NCI-H2227 (cell line): Measurements from ENCODE around the gene PLXNB1.
A peak's percentile ranks its signal among the peaks of the same experiment; 100 is the strongest.

Source experiments
- DNase-seq: peaks from one replicate; lab custom pipeline; 2025; ENCODE audit not compliant: unreplicated experiment; lab: John Stamatoyannopoulos, UW

The PLXNB1 gene

DNA sequence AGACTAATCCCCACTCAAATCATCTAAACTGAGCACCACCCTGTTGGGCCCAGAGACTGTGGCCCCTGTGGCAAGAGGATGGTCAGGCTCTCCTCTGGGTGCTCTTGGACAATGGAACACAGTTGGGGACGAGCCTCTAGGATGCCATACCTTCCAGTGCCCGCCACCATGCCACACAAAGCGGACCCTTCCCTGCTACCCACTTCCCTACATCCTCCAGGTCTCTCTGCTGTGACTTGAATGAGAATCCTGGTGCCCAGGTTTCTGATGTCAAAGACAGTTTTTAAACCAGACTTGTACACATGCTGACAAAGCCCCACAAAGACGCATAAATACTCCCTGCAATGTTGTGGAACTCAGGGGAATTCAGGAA, 5.3 kb upstream of the PLXNB1 start:
- no peak for DNase-seq

DNA sequence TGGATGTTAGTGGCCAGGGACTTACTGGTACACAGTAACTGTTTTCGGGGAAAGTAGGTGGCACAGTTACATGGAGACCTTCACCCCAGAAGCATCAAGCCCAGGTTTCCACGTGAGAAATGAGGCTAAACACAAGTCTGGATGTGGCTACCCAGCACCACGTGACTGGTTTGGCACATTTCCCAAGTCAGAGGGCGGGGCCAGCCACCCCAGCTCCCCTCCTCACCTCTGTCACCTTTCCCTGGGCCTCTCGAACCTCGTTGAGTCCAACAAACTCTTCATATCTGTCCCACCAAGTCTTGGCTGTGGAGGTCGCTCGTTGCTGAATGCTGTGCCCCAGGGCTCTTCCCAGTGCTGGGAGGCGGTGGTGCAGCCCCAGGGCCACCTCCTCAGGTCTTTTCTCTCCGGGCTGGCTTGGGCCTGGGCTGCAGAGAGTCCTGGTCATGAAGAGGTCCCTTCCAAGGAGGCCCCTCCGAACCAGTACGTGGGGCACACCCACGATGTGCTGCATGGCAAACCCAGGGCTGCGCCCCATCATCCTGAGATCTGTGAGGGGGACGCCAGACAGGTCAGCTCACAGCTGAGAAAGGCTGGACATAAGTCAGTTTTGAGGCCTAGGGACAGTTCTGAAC, 4.8 kb upstream of the PLXNB1 start:
- no peak for DNase-seq

DNA sequence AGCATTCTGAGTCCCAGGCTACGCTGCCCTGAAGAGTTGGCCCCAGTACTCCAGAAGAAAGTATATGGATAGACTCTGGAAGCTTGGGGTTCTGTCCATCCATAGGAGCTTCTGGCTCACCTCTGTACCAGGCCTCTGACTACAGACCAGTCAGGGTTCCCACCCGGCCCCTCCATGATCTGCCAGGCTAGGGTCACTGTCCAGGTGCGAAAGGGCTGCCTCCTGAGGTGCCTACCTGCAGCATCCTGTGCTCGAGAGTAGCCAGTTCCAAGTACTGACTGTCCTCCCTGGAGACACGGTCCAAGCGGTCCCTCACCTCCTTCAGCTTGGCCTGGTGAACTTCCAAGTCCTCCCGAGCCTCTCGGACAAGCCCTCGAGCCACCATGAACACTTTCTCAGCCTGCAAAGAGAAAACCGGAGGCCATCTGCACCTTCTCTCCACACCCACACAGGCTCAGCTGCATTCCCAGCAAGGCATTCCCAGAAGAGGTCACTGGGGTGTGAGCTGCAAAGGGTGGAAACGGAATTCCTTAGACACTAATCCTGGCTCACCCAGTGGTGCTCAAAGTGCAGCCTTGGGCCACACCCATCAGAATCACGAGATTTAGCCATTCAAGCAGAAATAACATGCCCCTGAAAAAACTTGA, 3.7 kb upstream of the PLXNB1 start:
- DNase-seq: no peak

DNA sequence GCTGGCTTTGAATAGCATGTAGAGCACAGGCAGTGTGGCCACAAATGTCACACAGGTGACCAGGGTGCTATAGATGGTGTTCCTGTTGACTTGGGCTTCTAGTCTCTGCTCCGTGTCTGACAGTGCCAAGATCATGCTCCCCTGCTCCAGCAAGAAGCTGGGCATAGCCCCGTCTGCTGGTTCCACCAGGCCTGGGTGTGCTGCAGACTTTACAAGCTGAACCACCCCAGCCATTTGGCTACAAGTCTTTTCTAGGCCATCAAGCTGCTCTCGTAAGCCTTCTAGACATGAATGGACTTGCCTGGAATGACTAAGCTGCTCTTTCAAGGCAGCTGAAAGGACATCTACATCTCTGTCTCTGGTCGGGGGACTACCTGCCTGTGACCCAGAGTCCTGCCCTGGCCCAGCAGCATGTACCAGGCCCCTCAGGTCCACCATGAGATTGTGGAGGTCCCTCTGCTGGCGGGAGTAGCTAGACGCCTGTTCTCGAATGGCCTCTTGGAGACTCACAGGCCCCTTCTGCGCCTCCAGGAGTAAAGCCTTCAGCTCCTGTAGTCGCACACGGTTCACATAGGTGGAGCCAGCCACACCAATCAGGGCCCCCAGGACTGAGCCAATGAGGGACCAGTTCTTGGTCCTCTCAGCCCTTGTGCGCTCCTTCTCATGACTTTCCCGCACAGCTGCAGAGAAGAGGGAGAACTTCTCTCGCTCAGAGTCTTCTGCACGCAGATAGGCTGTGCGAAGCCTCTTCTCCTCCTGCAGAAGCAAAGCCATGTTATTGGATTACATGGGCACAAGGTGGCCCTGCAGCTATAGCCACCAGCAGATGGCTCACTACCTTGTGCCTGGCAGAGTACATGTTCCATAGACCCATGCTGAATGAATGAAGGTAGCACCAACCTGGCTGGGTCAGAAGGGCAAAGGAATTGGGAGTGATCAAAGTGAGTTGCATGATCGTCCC, 2.8 kb upstream of the PLXNB1 start:
- DNase-seq: no peak

DNA sequence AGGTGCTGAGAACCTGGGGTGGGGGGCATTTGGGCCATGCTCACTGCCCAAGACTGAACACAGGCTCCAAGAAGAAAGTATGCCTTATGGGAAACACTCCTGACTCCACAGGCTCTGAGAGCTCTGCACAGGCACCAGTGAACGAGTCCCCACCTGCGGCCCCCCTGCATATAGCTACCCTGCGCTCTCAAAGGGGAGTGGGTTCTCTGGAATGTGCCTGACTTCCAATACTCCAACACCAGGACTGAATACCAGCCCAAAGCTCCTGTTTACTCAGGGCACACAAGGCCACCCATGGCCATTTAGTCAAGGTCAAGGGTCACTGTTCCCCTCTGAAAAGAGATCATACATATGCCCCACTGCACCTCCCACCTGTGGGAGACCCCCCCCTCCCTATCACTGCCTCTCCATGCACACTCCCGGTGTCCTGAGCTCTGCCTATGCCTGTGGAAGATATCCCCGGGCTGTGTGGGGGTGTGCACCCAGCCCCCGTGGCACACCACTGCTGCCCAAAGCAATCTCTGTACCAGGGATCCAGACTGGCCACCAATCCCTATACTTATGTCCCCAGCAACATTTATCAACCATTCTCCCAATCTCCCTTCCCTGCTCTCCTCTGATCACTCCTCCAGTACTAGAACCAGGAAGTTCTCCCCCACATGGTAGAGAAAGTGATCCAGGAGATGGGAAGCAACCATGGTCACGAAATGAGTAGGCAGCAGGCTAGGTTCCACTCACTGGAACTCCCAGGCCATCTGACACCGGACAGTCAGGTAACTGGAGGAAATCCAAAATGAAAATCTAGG, 1.5 kb upstream of the PLXNB1 start:
- no peak for DNase-seq

DNA sequence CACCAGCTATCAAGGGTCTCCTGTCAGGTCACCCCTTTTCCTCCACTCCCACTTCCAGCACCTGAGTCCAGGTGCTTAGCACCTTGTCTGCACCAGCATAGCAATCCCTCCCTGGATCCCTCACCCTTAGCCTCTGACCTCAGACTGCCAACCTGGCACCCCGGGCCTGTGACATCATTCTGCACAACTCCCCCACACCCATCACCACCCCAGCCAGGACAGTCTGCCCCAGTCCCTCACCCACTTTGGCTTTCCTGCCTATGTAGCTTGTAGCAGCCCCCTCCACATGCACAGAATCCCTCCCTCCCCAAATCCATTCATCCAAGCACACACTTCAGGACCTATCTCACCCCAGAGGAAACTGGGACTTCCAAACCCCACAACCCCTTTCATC, 819 bp upstream of the PLXNB1 start:
- DNase-seq: no peak

DNA sequence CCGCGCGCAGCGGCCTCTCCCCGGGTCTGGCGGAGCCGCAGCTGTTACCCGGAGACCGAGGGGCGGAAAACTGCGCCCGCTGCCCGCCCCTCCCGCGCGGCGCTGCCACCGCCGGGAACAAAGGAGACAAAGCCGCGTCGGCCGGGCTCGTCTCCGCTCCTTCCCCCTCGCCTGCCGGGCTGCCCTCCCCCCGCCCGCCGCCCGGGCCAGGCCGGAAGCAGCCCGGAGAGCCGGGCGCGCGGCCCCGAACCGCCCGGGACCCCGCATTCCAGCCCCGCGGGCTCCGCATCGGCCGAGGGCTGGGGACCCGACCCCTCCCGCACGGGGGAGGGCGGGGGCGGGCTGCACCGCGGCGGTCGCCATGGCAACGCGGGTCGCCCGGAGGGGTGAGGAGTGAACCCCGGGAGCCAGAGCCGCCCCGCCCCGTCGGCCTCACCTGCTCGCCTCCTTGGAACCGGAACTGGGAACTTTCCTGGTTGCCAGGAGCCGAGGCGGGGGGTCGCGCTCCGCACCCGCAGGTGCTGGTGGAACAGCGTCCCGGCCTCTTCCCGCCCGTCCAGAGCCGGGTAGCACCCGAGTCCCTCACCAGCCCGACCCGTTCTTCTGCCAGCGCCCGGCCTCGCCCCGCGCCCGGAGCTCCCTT, 448 bp downstream of the PLXNB1 start:
- peak; percentile 82 for DNase-seq

DNA sequence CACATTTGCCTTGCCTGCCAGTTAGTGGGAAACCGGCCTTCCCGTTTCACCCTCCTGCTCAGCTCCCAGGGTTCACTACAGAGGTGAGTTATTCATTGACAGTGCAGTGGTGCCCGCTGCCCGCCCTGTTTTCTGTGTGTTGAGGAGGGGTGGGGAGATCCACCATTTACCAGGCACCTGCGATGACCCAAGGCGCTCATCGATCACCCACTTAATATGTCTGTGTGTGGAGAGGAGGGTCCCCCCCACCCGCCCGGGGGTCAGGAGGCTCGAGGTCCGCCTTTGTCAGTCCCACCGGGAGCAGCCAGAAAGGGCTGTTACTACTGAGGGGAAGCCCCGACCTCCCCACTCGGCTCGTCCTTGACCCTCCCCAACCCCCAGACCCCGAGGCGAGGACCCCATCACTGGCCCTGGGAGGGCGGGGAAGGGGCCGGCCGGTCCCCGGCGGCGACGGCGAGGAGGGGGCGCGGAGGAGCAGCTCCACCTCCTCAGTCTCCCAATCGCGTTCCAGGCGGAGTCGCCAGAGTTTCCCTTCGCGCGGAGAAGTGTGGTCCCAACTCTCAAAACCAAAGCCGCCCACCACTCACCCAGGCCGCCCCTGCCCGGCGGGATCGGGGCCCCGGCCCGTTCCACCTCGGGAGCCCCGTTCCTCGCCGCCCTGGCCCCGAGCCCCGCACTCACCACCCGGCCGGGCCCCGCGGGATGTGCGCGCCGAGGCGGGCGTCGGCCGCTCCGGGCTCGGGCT, 1.1 kb downstream of the PLXNB1 start:
- peak; percentile 54 for DNase-seq

DNA sequence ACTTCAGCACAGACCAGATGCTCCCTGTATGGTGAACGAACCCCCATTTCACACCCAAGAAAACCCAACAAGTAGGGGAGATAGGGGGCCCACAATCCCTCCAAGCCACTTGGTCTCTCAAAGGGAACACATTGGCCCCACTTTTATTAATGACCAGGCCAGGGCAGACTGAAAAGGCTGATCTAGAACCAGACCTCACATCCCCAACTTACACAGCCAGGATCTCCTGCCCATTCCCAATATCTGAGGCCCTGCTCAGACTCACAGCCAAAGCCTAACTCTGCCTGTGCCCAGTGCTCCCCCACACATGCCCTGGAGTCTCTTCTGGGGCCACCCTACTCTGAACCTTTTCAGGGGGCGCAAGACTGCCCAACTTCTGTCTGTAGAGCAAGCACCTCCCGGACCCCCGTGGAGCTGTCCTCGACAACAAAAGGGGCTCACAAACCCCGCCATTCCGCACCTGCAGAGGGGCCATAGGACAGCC, 1.8 kb downstream of the PLXNB1 start:
- no peak for DNase-seq

DNA sequence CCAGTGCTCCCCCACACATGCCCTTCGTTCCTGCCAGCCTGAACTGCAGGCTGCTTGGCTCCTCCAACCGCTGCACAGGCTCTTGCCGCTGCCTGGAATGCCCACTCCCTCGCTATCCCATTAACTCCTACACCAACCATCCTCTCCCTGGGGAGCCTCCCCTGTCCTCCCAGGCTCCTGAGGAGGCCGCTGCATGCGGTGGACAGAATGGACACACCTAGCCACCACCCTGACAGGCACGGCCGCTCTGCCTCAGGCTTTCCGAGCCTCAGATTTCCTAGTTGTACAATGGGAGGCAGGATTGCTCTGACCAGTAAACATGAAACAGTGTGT, 2.3 kb downstream of the PLXNB1 start:
- DNase-seq: no peak

DNA sequence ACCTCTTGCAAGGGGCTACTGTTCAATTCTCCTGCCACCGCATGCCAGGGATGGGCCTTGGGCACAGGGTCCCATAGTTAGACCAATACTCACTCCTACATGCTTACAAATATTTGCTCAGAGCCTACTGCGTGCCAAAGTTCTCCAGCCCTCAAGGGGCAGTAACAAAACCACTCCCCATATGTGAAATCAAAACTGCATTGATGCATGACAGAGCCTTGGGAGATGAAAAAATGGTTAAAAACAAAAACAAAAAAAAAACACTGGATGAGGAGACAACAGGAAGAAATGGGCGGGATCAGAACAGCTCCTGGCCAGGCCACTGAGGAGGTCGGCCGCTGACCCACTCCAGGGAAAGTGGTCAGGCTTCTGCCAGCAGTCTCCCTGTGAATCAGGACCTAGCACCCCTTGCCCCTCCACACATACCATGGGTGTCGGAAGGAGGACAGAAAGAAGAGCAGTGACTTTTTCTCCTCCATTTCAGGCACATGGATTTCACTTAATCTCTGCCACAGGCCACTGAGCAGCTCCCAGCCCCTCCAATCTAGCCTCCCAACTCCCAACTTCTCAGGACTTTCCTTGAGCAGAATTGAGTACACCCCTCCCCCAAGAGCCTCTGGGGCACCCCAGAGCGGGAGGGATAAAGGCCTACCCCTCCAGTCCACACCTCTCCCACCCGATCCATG, 2.8 kb downstream of the PLXNB1 start:
- no peak for DNase-seq

DNA sequence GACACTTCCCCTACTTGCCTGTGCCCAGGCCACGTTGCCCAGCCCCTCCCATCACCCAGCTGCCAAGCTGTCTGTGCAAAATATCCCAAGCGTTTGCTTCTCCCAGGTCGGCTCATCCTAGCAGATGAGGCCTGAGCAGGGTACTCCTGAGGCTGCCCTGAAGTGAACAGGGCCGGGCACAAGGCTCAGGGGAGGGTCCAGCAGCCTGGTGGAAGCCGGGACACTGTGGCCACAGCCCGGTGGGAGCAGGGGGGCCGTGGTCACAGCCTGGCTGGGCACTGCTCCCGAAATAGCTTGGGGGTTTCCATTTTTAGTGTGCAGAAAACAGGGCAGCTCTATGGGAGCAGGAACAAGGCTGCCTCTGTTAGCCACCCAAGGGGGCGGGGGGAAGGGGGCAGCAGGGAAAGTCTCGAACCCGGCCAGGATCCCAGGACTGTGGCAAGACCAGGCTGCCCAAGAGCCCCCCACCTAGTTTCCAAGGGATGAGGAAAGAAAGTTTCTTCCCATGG, 3.4 kb downstream of the PLXNB1 start:
- DNase-seq: no peak

DNA sequence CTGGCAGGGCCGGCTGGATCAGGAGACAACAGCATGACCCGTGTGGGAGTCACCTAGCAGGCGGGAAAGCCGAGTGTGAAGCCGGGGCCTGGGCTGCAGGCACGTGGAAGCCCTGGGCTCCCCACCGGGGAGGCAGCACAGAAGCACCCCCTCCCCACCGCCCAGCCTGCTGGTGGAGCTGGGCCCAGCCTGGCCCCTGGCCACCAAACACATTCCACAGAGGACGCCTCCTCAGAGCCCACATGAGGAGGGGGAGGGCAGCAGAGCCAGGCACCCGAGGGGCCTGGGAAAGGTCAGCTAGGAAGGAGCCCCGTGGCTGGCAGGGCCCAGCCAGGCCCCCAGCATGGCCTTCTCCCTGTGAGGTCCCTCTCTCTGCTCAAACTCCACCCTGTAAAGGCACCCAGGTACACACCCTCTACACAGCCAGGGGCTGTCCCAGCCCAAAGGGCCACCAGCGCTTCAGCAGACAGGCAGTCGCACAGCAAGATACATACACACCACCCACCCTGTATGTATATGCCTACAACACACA, 4.5 kb downstream of the PLXNB1 start:
- no peak for DNase-seq

DNA sequence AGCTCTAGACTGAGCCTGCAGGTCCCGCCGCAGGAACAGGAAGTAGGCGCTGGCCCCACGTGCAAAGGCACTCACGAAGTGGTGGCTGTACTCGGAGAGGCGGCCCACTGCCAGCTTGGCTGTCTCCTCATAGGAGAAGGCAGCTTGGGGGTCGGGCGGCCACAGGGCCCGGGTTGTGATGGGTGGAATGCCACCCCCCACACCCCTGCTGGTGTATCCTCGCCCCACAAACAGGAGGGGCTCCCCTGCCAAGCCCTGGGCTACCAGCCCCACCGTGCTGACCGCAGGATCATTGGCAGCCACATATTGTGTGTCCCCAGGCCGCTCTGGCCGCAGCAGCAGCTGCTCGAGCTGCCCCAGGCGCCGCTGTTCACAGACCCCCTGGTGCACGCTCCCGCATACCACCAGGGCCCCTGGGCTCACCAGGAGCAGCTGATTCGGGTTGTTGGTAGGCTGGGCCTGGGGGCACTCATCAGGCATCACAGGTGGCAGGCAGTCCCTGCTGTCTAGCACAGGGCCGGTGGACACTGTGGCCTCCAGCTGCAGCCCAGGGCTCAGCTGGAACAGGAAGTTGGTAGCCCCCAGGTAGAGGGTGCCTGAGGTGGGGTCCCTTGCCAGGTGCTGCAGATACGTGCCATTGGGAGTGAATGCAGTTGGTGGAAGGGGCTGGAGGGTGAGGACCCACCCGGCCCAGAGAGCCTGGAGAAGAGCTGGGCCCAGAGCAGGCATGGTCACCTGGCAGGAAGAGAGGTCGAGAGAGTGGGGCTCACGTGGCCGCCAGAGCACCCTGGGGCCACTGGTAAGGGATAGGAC, 5.8 kb downstream of the PLXNB1 start:
- no peak for DNase-seq

DNA sequence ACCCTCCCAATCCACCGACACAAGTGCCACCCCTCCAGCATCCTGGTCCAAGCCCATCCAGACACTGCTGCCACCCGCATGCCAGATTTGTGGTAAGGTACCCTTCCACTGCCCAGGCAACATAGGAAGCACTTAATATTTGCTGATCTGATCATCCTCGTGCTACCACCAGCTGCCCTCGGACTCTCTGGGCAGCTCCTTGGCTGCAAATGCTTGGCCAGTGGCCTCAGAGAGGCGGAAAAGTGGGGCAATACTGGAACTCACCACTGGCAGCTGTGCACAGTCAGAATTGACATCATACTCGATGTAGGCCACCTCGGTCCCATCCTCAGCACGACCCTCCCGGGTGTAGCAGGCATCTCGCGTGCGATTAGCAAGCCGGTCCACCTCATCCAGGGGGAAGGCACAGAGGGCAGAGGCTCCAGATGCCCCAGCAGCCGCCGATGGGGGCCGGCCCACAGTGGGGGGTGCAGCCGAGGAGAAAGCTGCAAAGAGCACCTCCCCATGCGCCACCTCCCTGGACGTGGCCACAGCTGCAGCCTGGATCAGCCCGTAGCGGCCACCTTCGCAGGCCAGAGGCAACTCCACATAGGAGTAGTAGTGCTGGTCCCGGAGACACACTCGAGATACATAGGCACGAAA, 6.5 kb downstream of the PLXNB1 start:
- DNase-seq: no peak

DNA sequence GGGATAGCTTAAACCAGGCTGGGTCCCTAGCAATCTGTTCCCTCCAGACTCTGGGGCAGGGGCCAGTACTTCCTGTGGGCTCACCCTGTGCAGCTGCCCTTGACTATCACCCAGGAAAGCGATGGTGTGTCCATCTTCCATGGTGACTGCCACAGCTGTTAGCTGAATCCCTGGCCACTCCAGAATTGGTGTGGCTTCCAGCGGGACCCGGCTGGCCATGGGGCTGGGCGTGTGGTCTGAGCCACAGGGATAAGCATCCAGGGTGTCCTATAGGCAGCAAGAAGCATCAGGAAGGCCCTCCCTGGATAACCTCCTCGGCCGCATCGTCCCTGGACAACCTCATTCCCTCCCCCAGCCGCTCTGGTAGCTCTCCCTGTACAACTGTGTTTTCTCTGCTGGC, 7.2 kb downstream of the PLXNB1 start:
- no peak for DNase-seq

DNA sequence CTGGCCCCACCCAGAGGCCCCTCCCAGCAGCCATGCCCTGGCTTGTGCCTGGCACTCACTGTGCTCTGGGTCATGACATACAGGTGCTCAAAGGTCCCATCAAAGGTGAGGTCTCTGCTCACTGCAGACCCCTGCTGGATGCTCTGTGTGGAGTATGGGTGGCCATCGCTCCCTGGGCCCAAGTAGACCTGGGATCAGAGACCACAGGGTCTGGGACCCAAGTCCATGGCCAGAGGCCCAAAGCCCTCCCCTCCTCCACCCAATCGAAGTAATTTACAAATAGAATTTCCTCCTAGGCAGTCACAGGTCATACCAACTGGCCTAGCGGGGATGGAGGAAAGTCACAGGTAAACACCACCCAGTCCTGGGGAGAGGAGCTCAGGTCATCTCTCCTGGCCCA, 7.6 kb downstream of the PLXNB1 start:
- no peak for DNase-seq

DNA sequence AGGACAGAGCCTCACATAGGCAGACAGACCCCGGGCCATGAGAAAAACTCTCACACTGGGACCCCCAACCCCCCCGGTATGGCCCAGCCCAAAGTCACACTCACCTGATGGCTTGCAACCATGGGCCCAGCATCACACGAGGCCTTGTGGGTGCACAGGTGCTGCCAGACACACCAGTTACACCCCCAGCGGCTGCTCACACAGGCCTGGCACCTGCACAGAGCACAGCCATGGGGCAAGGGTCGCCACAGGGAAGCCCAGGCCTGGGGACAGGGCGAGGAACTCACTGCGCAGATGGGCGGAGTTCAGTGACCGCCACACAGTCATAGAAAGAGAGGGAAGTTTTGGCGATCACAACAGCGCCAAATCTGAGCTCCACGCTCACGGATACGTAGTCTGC, 9.3 kb downstream of the PLXNB1 start:
- DNase-seq: no peak
